GM06990 (cell line): ENCODE results near the gene BANF2.
"Not testable (repeated sequence)": the region's sequence is repeated elsewhere in the genome, so short reads cannot be mapped to it uniquely, and the experiment has no call there.

Experiments used
- DNase-seq: peaks from one replicate; pipeline ENCODE4 v3.0.0-alpha.2; 2011; ENCODE audit not compliant: insufficient read length; ENCODE audit errors: extremely low read depth
- H3K27me3 ChIP-seq: replicated peaks from 2 replicates; pipeline ENCODE4 v1.6.0; 2011; ENCODE audit warnings: low read length; ENCODE audit not compliant: control insufficient read depth, insufficient read depth
- H3K36me3 ChIP-seq: 2 replicates; pipeline ENCODE4 v1.5.1; 2011; ENCODE audit warnings: low read length; ENCODE audit not compliant: control insufficient read depth, insufficient read depth
- H3K4me3 ChIP-seq: replicated peaks from 2 replicates; pipeline ENCODE4 v1.5.1; 2011; ENCODE audit warnings: low read depth, mild to moderate bottlenecking, control low read depth, low read length
- TF ChIP-seq, protein P1 (sequence below): IDR thresholded peaks from 2 replicates; pipeline ENCODE4 v1.5.1; 2011; ENCODE audit warnings: low read length, control low read depth, mild to moderate bottlenecking, inconsistent platforms; ENCODE audit not compliant: insufficient read depth, poor library complexity, severe bottlenecking

The BANF2 gene

DNA sequence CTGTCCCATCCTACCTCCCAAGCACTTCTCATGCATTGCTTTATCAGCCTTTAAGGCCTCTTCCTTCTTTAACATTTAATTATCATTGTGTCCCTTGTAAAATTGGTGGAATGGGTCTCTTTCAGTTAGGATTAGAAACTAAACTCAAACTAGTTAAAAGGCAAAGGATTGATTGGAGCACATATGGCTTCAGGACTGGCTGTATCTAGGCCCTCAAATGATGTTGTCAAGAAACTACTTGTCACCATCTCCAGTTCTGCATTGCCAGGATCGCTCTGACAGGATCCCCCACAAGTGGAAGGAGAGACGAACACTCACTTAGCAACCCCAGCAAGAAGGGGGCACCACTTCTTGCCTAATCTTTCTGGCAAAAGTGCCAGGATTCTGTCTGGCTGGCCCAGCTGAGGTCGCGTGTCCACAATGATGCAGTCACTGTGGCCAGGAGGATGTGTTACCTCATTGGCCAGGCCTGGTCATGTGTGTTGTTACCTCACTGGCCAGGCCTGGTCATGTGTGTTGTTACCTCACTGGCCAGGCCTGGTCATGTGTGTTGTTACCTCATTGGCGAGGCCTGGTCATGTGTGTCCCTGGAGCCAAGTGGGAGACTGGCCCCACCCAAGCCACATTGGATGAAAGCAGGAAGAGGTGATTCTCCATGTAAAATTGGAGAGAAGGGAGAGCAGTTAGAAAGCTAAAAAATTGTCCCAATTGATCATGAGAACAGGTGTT lies 5.0 kb downstream of the BANF2 start:
- TF ChIP-seq, protein P1, sequence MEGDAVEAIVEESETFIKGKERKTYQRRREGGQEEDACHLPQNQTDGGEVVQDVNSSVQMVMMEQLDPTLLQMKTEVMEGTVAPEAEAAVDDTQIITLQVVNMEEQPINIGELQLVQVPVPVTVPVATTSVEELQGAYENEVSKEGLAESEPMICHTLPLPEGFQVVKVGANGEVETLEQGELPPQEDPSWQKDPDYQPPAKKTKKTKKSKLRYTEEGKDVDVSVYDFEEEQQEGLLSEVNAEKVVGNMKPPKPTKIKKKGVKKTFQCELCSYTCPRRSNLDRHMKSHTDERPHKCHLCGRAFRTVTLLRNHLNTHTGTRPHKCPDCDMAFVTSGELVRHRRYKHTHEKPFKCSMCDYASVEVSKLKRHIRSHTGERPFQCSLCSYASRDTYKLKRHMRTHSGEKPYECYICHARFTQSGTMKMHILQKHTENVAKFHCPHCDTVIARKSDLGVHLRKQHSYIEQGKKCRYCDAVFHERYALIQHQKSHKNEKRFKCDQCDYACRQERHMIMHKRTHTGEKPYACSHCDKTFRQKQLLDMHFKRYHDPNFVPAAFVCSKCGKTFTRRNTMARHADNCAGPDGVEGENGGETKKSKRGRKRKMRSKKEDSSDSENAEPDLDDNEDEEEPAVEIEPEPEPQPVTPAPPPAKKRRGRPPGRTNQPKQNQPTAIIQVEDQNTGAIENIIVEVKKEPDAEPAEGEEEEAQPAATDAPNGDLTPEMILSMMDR = no peak
- H3K27me3 ChIP-seq = no peaks in the 10 kb centered on the region
- H3K36me3 ChIP-seq = no peaks in the 10 kb centered on the region
- no peak for DNase-seq
- H3K4me3 ChIP-seq = no peak overlapping the region

DNA sequence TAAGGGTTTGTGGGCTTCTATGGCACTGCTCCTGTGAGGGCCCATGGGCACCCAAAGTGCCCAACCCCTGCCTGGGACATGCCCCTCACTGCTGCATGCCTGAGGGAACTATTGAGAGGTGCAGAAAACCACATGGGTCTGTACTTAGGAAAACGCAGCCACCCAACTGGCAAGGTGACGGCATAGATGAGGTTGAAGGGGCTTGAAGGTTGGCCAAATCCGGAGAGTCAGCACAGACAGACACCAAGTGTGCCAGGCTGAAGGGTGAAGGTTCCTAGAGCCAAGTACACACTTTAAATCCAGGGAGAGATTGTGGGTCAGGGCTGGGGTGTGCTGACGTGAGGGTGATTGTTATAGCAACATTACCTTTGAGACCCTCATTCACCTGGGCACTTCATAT lies 6.2 kb downstream of the BANF2 start:
- Histone ChIP-seq H3K27me3 (no peaks in the 10 kb centered on the region), H3K4me3 (no peak overlapping the region), H3K36me3 (no peaks in the 10 kb centered on the region)
- no peak for DNase-seq
- TF ChIP-seq, protein P1 = no peak

DNA sequence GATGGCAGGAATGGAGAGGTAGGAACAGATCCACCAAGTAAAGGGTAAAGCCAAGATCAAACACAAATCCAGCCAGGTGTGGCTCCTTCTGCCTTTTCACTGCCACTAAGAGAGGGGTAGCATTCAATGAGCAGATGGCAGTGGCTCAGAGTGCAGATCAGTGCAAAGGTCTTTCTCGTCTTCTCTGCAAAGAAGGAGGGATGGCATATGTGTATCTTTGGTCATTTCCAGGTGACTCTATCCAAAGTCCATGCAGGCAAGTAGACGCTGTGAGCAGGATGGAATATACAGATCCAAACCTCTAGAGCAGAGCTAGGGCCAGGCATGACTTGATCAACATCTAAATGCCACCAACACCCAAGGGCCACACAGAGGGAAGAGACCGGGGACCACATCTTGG lies 6.9 kb downstream of the BANF2 start:
- H3K36me3 ChIP-seq = no peaks in the 10 kb centered on the region
- TF ChIP-seq, protein P1 = no peak
- H3K27me3 ChIP-seq = no peaks in the 10 kb centered on the region
- no peak overlapping the region for H3K4me3 ChIP-seq
- no peak for DNase-seq

DNA sequence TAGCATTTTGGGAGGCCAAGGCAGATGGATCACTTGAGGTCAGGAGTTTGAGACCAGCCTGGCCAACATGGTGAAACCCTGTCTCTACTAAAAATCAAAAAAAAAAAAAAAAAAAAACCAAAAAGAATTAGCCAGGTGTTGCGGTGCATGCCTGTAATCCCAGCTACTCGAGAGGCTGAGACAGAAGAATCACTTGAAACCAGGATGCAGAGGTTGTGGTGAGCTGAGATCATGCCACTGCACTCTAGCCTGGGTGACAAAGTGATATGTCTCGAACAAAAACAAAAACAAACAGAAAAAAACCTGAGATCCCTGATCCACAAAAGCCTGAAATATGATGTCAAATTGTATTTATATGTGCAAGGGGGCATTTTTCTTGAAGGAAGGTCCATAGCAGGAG lies 8.2 kb downstream of the BANF2 start:
- not testable (repeated sequence) for H3K27me3 ChIP-seq, DNase-seq, H3K4me3 ChIP-seq, H3K36me3 ChIP-seq

DNA sequence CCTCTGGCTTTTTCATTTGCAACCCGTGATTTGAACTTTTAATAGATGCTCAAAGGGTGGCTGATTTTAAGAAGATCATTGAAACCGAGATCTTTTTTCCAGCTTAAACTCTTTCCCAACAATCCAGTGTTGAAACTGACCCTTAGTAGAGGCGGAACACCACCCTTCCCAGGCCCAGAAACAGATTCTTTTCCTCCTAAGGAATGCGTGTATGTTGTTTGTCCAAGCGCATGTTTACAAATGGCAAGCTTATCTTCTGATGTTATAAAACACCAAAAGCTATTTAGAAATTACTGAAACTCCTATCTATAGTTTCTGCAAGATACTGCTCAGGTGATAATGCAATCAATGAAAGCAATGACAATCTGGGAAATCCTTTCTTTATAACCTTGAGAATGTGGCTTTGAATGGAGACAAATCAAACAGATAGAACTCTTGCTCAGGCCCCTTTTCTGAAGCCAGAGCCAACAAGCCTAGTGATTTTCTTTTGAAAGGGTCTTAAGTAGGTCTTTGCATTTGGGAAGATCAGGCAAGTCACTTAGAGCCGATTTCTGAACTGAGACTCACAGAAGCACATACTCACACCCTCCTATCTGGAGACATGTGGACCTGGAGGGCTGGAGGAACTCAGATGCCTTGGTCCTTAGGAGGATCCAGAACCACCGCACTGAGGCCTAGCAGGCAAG lies 9.1 kb downstream of the BANF2 start:
- TF ChIP-seq, protein P1 = no peak
- H3K36me3 ChIP-seq = no peaks in the 10 kb centered on the region
- H3K4me3 ChIP-seq = no peak overlapping the region
- no peaks in the 10 kb centered on the region; the same call in 1 of the 2 replicates for H3K27me3 ChIP-seq
- no peak for DNase-seq
